ENCODE measurements around the gene PCK1. TPM values are rescaled to one million over a fixed set of nuclear protein-coding genes. Genes with fewer than 3 reads are reported as not detected.

PCK1 gene
- total and polyA plus RNA-seq, 2 of the 8 experiments (the other 6 are each of a cell fraction or from before 2014, with no cell fraction given) = not detected

DNA sequence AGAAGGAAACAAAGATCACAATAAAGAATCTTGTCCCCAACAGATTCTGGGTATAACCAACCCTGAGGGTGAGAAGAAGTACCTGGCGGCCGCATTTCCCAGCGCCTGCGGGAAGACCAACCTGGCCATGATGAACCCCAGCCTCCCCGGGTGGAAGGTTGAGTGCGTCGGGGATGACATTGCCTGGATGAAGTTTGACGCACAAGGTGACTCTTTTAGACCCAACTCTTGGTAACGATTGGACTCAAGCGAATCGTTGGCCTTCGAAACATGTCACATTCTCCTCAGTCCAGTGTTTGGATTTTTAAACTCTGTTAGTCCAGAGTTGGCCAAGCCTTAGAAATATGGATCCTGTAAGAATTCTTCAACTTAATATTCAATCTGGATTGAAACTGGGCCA, 2.6 kb downstream of the PCK1 start:
- DNase-seq (ENCODE audit: low read depth in 1 of 2, low spot score in 2 of 2) = no peak
- Histone ChIP-seq H3K23ac (ENCODE audit: insufficient read length) (no peak overlapping the region), H2BK15ac (ENCODE audit: low read length) (no peak overlapping the region), H3K9ac (replicated peaks in 1 of 4; ENCODE audit: extremely low read depth in 1 of 4, low read depth in 3 of 4, low read length in 3 of 4) (no peak overlapping the region), H3K79me1 (ENCODE audit: low read depth, low read length) (no peaks in the 10 kb centered on the region), H3K27me3 (replicated peaks in 1 of 4; ENCODE audit: control insufficient read depth in 3 of 4, extremely low read depth in 1 of 4, insufficient read depth in 3 of 4, low read length in 3 of 4) (no peaks in the 10 kb centered on the region), H3K4ac (replicated peaks; ENCODE audit: insufficient read length, low read depth, low read length) (no peak overlapping the region), H3K4me3 (ENCODE audit: extremely low read depth in 1 of 4, insufficient read depth in 2 of 4, low read depth in 3 of 4, low read length in 4 of 4) (no peak overlapping the region), H3K79me2 (ENCODE audit: control insufficient read depth in 1 of 2, insufficient read depth in 2 of 2, low read length in 2 of 2) (no peaks in the 10 kb centered on the region), H3K36me3 (ENCODE audit: control insufficient read depth in 2 of 4, insufficient read depth in 4 of 4, low read length in 3 of 4) (no peaks in the 10 kb centered on the region), H3K14ac (ENCODE audit: insufficient read length) (no peak overlapping the region), H2AFZ (ENCODE audit: low read length) (no peak overlapping the region), H3K4me2 (ENCODE audit: insufficient read depth in 1 of 2, low read depth in 2 of 2, low read length in 2 of 2) (no peak overlapping the region), H4K5ac (ENCODE audit: insufficient read length, low read depth, low read length) (no peak overlapping the region), H4K8ac (ENCODE audit: extremely low read depth, insufficient read depth, low read length) (no peak overlapping the region), H3K23me2 (ENCODE audit: low read depth, low read length) (no peaks in the 10 kb centered on the region), H4K20me1 (replicated peaks in 1 of 2; ENCODE audit: control insufficient read depth in 1 of 2, insufficient read depth in 2 of 2, low read length in 2 of 2) (no peaks in the 10 kb centered on the region), H2BK5ac (ENCODE audit: low read depth, low read length) (no peak overlapping the region), H2BK12ac (ENCODE audit: low read depth, low read length) (no peak overlapping the region), H2BK20ac (ENCODE audit: low read length) (no peak overlapping the region), H3K4me1 (replicated peaks in 1 of 4; ENCODE audit: control insufficient read depth in 3 of 4, insufficient read depth in 4 of 4, low read length in 3 of 4) (no peaks in the 10 kb centered on the region), H3K56ac (replicated peaks; ENCODE audit: insufficient read length, low read depth, low read length) (no peak overlapping the region), H3K27ac (ENCODE audit: low read depth, low read length) (no peak overlapping the region), H3K9me3 (ENCODE audit: insufficient read depth in 2 of 2, low read depth in 1 of 2, low read length in 1 of 2) (no peaks in the 10 kb centered on the region), H2AK5ac (ENCODE audit: low read depth, low read length) (no peak overlapping the region), H4K91ac (replicated peaks; ENCODE audit: insufficient read length, low read length) (no peak overlapping the region), H3K18ac (ENCODE audit: extremely low read depth, low read length) (no peak overlapping the region), H2BK120ac (replicated peaks; ENCODE audit: low read depth, low read length) (no peak overlapping the region)
- ChIA-PET CTCF (ENCODE audit: partially characterized antibody) (no interaction called here), POLR2A (ENCODE audit: partially characterized antibody) (no interaction called here)
- TF ChIP-seq KDM4A (IDR thresholded peaks at IDR 0.05; ENCODE audit: low read depth, low read length, severe bottlenecking) = no peak
- TF ChIP-seq RXRA (IDR thresholded peaks at IDR 0.05; ENCODE audit: insufficient read depth, low read depth, low read length) = no peak
- TF ChIP-seq JUND (IDR thresholded peaks at IDR 0.05; ENCODE audit: low read length) = no peak
- no peak for TF ChIP-seq TEAD4 (IDR thresholded peaks at IDR 0.05; ENCODE audit: low read depth, low read length)
- FAIRE-seq = no peak
- 97% methylated on average over 12 of the region's 12 CpGs; no CpG with 5 or more reads in 1 of the 2 experiments for whole genome bisulfite sequencing, 2 experiments (ENCODE audit: extremely low coverage in 1 of 2, insufficient coverage in 1 of 2, insufficient read length in 1 of 2, insufficient replicate concordance in 2 of 2, low coverage in 1 of 2, low lambda C conversion rate in 2 of 2, missing lambda C conversion rate in 1 of 2)

Data from H1 (cell line).